ENCODE data around the gene TM4SF1. TPM values are rescaled to one million over a fixed set of nuclear protein-coding genes. Genes with fewer than 3 reads are reported as not detected.

TM4SF1 gene
- polyA plus RNA-seq, 1 of the 3 experiments (the other 2 are of a cell fraction) = 209 TPM

DNA sequence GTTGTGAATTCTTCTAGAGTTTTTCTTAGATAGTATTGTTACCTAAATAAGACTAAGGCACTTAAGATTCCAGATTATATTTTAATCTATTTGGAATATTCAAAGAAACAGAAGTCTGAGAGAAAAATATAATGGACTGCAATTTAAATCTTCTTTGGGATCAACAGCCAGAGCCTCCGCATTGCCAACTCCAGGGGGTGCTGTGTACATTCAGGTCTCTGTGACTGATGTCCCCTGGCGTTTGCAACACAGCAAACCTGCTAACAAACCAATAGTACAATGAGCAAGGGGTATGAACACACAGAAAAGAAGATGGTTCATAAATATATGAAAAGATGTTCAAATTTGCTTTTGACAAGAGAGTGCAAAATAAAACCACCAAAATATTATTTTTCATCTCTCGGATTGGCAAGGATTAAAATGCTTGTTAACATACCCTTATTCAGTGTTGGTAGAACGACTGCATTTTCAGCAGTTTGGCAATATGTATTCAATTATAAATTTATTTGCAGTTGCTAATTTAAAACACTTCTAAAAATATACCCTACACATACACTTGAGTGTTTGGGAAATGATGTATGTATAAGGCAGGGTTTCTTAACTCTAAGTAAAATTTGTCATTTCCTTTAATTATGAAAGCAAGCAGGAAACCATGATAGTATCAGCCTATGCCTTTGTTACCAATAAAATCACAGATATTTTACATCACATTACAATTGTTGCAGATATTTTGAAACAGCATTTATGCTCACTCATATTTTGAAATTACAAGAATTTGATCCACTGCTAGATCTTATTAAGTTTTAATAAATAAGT is 16.1 kb upstream of the TM4SF1 start (continued):
- no peak for TF ChIP-seq FOSL2 (IDR thresholded peaks at IDR 0.05; ENCODE audit: borderline replicate concordance, low read depth)
- no peak for TF ChIP-seq MXI1 (IDR thresholded peaks at IDR 0.05; ENCODE audit: low read depth, low read length)
- TF ChIP-seq CTCF (IDR thresholded peaks at IDR 0.05) = peak; percentile 98
- TF ChIP-seq NFIC (IDR thresholded peaks at IDR 0.05; ENCODE audit: borderline replicate concordance) = no peak
- no peak for TF ChIP-seq TAF1 (IDR thresholded peaks at IDR 0.05; ENCODE audit: borderline replicate concordance, low read depth, low read length)
- TF ChIP-seq, protein P1, sequence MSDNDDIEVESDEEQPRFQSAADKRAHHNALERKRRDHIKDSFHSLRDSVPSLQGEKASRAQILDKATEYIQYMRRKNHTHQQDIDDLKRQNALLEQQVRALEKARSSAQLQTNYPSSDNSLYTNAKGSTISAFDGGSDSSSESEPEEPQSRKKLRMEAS (IDR thresholded peaks at IDR 0.05; ENCODE audit: low read depth) = no peak
- no peak for TF ChIP-seq RFX5 (IDR thresholded peaks at IDR 0.05; ENCODE audit: low read length)
- TF ChIP-seq IRF3 (IDR thresholded peaks at IDR 0.05; ENCODE audit: low read depth, low read length) = no peak
- no peak for TF ChIP-seq JUND (IDR thresholded peaks at IDR 0.05)
- peak; percentile 96 for TF ChIP-seq SMC3 (IDR thresholded peaks at IDR 0.05; ENCODE audit: low read depth, low read length)
- no peak for TF ChIP-seq POLR2AphosphoS5 (IDR thresholded peaks at IDR 0.05; ENCODE audit: low read depth, low read length)
- TF ChIP-seq ELF1 (IDR thresholded peaks at IDR 0.05) = no peak
- TF ChIP-seq RXRA (IDR thresholded peaks at IDR 0.05; ENCODE audit: borderline replicate concordance, low read depth) = no peak
- no peak for TF ChIP-seq REST (IDR thresholded peaks at IDR 0.05; ENCODE audit: low read depth, low read length)
- peak; percentile 94 for TF ChIP-seq RAD21 (IDR thresholded peaks at IDR 0.05; ENCODE audit: low read length)
- no peak for TF ChIP-seq USF2 (IDR thresholded peaks at IDR 0.05; ENCODE audit: borderline replicate concordance, low read depth, low read length)
- TF ChIP-seq TEAD4 (IDR thresholded peaks at IDR 0.05; ENCODE audit: borderline replicate concordance, insufficient read depth) = 0 out of 2 replicates have a peak, but pooled peaks have one; percentile 13
